NT2/D1 (cell line): Measurements from ENCODE around the gene CACNA2D1.

Source experiments
- DNase-seq: peaks from one replicate; pipeline ENCODE4 v3.0.0-alpha.2; 2011; ENCODE audit warnings: low read depth, low spot score
- H3K27me3 ChIP-seq: 2 replicates; pipeline ENCODE4 v1.6.0; 2011; ENCODE audit warnings: mild to moderate bottlenecking; ENCODE audit not compliant: insufficient read length, insufficient read depth
- H3K36me3 ChIP-seq: 2 replicates; pipeline ENCODE4 v1.6.1; 2011; ENCODE audit warnings: mild to moderate bottlenecking, low read length, mixed read lengths; ENCODE audit not compliant: insufficient read depth, insufficient read length
- H3K4me1 ChIP-seq: 2 replicates; pipeline ENCODE4 v1.5.1; 2011; ENCODE audit not compliant: insufficient read depth, insufficient read length
- H3K4me3 ChIP-seq: 2 replicates; pipeline ENCODE4 v1.5.1; 2011; ENCODE audit warnings: low read depth; ENCODE audit not compliant: insufficient read length
- H3K9ac ChIP-seq: 2 replicates; pipeline ENCODE4 v1.6.0; 2011; ENCODE audit warnings: low read depth; ENCODE audit not compliant: insufficient read length
- H3K9me3 ChIP-seq: 2 replicates; pipeline ENCODE4 v1.5.1; 2011; ENCODE audit warnings: mild to moderate bottlenecking, low read length; ENCODE audit not compliant: insufficient read depth
- SUZ12 ChIP-seq: IDR thresholded peaks from 2 replicates; pipeline ENCODE4 v1.6.1; 2011; ENCODE audit not compliant: insufficient read length, insufficient read depth; ENCODE audit errors: extremely low read depth
- YY1 ChIP-seq: IDR thresholded peaks from 2 replicates; pipeline ENCODE4 v1.6.1; 2011; ENCODE audit not compliant: insufficient read length, insufficient read depth
- ZNF274 ChIP-seq: IDR thresholded peaks from 2 replicates; pipeline ENCODE4 v1.6.1; 2011; ENCODE audit warnings: mild to moderate bottlenecking, low read depth, low read length

The CACNA2D1 gene

DNA sequence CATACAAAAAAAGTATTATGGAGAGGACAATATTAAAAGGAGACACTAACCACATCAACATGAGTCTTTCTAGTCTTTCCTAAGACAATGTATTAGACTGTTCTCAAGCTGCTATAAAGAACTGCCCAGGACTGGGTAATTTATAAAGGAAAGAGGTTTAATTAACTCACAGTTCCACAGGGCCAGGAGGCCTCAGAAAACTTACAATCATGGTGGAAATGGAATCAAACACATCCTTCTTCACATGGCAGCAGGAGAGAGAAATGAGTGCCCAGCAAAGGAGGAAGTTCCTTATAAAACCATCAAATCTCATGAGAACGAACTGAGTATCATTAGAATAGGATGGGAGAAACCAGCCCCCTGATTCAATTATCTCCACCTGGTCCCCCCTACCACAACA lies 25.7 kb downstream of the CACNA2D1 start:
- DNase-seq, result no peak
- no peak for TF ChIP-seq ZNF274
- TF ChIP-seq YY1, result no peak
- no peak for TF ChIP-seq SUZ12
- no peaks in the 10 kb centered on the region for H3K4me1 ChIP-seq
- no peaks in the 10 kb centered on the region for H3K36me3 ChIP-seq
- no peak overlapping the region for H3K4me3 ChIP-seq
- no peaks in the 10 kb centered on the region for H3K9me3 ChIP-seq
- H3K9ac ChIP-seq, result no peak overlapping the region
- H3K27me3 ChIP-seq, result no peaks in the 10 kb centered on the region

DNA sequence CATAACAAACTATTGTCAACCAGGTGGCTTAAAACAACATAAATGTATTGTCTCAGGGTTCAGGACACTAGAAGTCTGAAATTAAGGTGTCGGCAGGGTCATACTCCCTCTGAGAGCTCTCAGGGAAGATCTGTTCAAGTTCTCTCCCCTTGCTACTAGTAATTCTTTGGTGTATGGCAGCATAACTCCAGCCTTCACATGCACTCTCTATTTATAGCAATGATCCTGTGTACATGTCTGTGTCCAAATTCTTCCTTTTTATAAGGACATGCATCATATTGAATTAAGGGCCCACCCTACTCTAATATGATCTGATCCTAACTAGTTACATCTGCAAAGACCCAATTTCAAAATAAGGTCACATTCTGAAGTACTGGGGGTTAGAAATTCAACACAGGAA lies 27.2 kb downstream of the CACNA2D1 start:
- H3K9me3 ChIP-seq, result no peaks in the 10 kb centered on the region
- H3K9ac ChIP-seq, result no peak overlapping the region
- no peaks in the 10 kb centered on the region for H3K4me1 ChIP-seq
- no peaks in the 10 kb centered on the region for H3K27me3 ChIP-seq
- H3K36me3 ChIP-seq, result no peaks in the 10 kb centered on the region
- H3K4me3 ChIP-seq, result no peak overlapping the region
- TF ChIP-seq ZNF274 (no peak), YY1 (no peak), SUZ12 (no peak)
- DNase-seq, result no peak

DNA sequence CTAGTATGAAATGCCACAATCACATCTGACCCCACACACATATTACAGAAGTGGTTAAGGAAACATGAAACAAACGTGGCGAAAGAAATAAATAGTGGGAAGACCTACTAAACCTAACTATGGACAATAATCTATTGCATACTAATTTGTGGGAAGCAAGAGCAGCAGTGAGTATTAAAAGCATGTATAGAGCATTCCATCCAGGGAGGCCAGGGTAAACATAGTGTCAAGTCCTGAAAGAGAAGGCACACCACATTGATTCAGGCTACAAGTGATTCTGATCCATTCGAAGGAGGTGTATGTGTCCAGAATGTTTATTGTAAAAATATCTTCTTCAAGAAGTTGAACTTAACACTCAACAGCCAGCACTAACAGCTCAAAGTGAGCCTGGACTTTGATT lies 29.2 kb downstream of the CACNA2D1 start:
- Histone ChIP-seq H3K27me3 (no peaks in the 10 kb centered on the region), H3K9me3 (no peaks in the 10 kb centered on the region), H3K4me3 (no peak overlapping the region), H3K36me3 (no peaks in the 10 kb centered on the region), H3K9ac (no peak overlapping the region), H3K4me1 (no peaks in the 10 kb centered on the region)
- TF ChIP-seq ZNF274 (no peak), SUZ12 (no peak)
- no peak for DNase-seq

DNA sequence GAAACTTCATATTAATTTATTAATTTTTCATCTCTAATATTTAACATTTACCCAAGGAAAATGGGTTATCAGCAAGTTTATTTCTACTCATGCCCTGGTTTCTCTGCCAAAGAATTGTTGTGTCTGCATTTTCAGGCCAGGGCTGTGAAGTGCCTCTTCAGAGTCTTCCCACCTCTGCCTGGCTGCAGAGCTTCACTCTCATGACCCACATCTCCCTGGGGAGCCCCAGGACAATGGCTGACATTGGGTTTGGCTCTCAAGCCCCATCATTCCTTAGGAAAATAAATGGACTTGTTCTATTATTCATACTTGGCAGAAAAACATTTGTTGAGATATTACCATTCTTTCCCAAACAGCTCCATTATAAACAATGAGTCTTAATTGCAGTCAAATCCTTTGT lies 30.3 kb downstream of the CACNA2D1 start:
- no peak for DNase-seq
- no peak overlapping the region for H3K9ac ChIP-seq
- no peaks in the 10 kb centered on the region for H3K4me1 ChIP-seq
- no peaks in the 10 kb centered on the region for H3K36me3 ChIP-seq
- H3K4me3 ChIP-seq, result no peak overlapping the region
- no peaks in the 10 kb centered on the region for H3K27me3 ChIP-seq
- no peaks in the 10 kb centered on the region for H3K9me3 ChIP-seq
- TF ChIP-seq YY1 (no peak), ZNF274 (no peak), SUZ12 (no peak)

DNA sequence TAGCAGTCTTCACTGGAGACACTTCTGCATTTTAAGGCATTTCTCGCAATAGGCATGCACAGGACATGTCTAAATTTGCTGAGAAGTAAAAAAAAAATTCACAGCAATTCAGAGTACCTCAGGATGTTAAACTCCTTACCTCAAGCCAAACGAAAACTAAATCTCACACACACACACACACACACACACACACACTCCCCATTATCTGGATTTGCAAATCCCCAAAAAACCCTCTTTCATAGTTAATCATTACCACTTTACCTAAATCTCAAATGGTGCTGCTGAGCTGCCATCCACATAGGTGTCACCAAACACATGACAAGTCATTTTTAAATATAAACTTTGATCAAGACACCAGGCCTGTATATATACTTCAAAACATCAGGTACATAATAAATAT lies 31.8 kb downstream of the CACNA2D1 start:
- Histone ChIP-seq H3K9ac (no peak overlapping the region), H3K4me1 (no peaks in the 10 kb centered on the region), H3K27me3 (no peaks in the 10 kb centered on the region), H3K9me3 (no peaks in the 10 kb centered on the region), H3K4me3 (no peak overlapping the region), H3K36me3 (no peaks in the 10 kb centered on the region)
- TF ChIP-seq SUZ12 (no peak), YY1 (no peak), ZNF274 (no peak)
- DNase-seq, result no peak

DNA sequence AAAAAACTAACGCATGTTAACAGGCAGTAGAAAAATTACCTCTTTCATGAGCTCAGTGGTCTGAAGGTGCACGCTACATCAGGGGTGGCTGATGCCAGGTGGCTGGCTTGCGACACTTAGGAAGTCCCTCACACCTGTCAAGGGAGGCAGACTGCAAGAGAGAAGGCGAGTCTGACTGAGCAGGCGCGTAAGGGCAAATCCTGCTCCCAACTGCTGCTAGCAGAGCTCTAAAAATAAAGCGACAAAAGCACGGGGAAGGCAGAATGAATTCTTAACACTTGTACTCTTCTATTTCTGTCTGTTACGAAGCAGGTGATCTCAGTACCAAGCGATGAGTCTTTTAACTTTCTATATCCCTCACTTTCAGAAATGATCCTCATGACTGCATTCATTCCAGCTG lies 33.1 kb downstream of the CACNA2D1 start:
- no peaks in the 10 kb centered on the region for H3K27me3 ChIP-seq
- H3K9ac ChIP-seq, result no peak overlapping the region
- no peak for DNase-seq
- no peak overlapping the region for H3K4me3 ChIP-seq
- H3K36me3 ChIP-seq, result no peaks in the 10 kb centered on the region
- H3K9me3 ChIP-seq, result no peaks in the 10 kb centered on the region
- no peaks in the 10 kb centered on the region for H3K4me1 ChIP-seq
- TF ChIP-seq SUZ12 (no peak), ZNF274 (no peak), YY1 (no peak)

DNA sequence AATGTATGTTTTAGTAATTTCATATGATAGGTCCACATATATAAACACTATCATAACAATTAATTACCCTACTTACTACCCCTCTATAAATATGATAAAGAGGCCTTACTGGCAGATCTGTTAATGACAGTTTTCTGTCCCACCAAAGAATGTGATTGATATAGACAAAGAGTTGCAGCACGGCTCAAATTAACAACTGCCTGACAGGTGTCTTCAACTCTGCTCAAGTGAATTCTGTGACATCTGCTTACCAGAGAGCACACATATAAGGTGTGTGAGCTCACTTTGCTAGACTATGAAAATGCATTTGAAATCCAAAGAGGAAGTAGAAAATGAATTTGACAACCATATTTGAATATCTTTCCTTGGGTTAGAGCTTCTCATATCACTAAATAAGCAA lies 36.6 kb downstream of the CACNA2D1 start:
- H3K4me3 ChIP-seq, result no peak overlapping the region
- TF ChIP-seq YY1 (no peak), ZNF274 (no peak), SUZ12 (no peak)
- no peaks in the 10 kb centered on the region for H3K4me1 ChIP-seq

DNA sequence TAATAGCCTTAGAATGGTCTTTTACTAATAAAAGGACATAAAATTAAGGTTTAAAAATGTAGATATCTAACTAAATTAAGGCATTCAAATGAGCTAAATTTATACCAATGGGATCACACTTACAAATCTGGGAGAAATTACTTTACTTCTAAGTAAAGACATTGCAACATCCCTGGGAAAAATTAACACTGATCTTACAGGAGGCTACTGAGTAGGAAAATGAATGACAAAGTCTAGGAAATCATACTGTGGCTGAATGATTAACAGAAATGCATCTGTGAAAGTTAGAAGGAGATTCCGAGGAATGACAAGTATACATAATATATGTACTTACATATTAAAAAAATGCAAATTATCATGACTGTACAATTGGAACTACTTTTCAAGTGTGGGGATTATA lies 38.3 kb downstream of the CACNA2D1 start:
- Histone ChIP-seq H3K27me3 (no peaks in the 10 kb centered on the region), H3K36me3 (no peaks in the 10 kb centered on the region)
- no peak for TF ChIP-seq SUZ12

More for the DNA sequence above, 36.6 kb downstream of the CACNA2D1 start:
- H3K9me3 ChIP-seq, result no peaks in the 10 kb centered on the region
- no peaks in the 10 kb centered on the region for H3K27me3 ChIP-seq
- DNase-seq, result no peak
- H3K9ac ChIP-seq, result no peak overlapping the region
- no peaks in the 10 kb centered on the region for H3K36me3 ChIP-seq

More for the DNA sequence above, 38.3 kb downstream of the CACNA2D1 start:
- Histone ChIP-seq H3K9ac (no peak overlapping the region), H3K9me3 (no peaks in the 10 kb centered on the region), H3K4me1 (no peaks in the 10 kb centered on the region), H3K4me3 (no peak overlapping the region)
- no peak for DNase-seq
